HCT116 (cell line): ENCODE measurements around the gene MROH8. TPM values are rescaled to one million over a fixed set of nuclear protein-coding genes. Genes with fewer than 3 reads are reported as not detected.

Experiments
- ATAC-seq: fragments of 200-7000 bp; cut with Tn5 transposase; 2 replicates; pipeline ENCODE4 v1.9.1; 2020; ENCODE audit warnings: mild to moderate bottlenecking, moderate library complexity
- BruUV-seq: library from RNA; stranded (reverse); fragments of 400-500 nt; replicated peaks from 2 replicates; lab custom pipeline; 2021; lab: Mats Ljungman, UMichigan
- CTCF ChIA-PET: fragments of 300-600 bp; sonication (Branson Sonifier 250); formaldehyde crosslinking; loops from one replicate; lab custom pipeline; 2021; ENCODE audit warnings: antibody characterized with exemption; lab: Charles Lee
- POLR2A ChIA-PET: fragments of 300-600, 350-600 bp; sonication (Branson Sonifier 250); formaldehyde crosslinking; loops from one replicate; lab custom pipeline; 2021; ENCODE audit warnings: antibody characterized with exemption; lab: Charles Lee
- RAD21 ChIA-PET, 2 experiments: fragments of 300-600 bp; sonication (Branson Sonifier 250); formaldehyde crosslinking; loops; one replicate each; lab custom pipeline; 2023; ENCODE audit warnings: low total read pairs in 2 of 2; ENCODE audit not compliant: uncharacterized antibody in 2 of 2, unreplicated experiment in 2 of 2, low non-redundant PET in 1 of 2; lab: Charles Lee
- DNase-seq: peaks from one replicate; pipeline ENCODE4 v3.0.0-alpha.2; 2010; ENCODE audit warnings: low read depth, low spot score
- H2AFZ ChIP-seq: fragments of 200-600 bp; shearing (Covaris generic), sonication (generic); 2 replicates; pipeline ENCODE4 v1.6.1; 2017; ENCODE audit warnings: low read depth, mixed run types, mixed read lengths, antibody characterized with exemption, low read length; ENCODE audit not compliant: poor library complexity, severe bottlenecking
- H3K27ac ChIP-seq: 2 replicates; pipeline ENCODE4 v1.5.1; 2012; ENCODE audit warnings: low read depth, low read length
- H3K27me3 ChIP-seq: fragments of 200-600 bp; sonication (generic); 2 replicates; pipeline ENCODE4 v1.6.1; 2016; ENCODE audit warnings: mixed run types, low read length, mixed read lengths; ENCODE audit not compliant: insufficient read depth
- H3K36me3 ChIP-seq, 2 experiments: fragments of 200-500 bp in 1 of 2; fragments of 200-600 bp in 1 of 2; sonication (Bioruptor generic) in 1 of 2; sonication (generic) in 1 of 2; 2 replicates each; pipeline versions ENCODE4 v1.5.1 to v1.6.1; 2014 to 2016; ENCODE audit warnings: low read length in 2 of 2, inconsistent platforms in 1 of 2, mixed read lengths in 1 of 2, mixed run types in 1 of 2; ENCODE audit not compliant: insufficient read depth in 2 of 2, control insufficient read depth in 1 of 2
- H3K4me1 ChIP-seq, 2 experiments: fragments of 200-600 bp in 1 of 2; sonication (generic) in 1 of 2; 2 replicates each; pipeline versions ENCODE4 v1.5.1 to v1.6.1; 2012 to 2017; ENCODE audit warnings: low read length in 2 of 2, inconsistent platforms in 1 of 2, mild to moderate bottlenecking in 1 of 2, mixed read lengths in 1 of 2, mixed run types in 1 of 2, moderate library complexity in 1 of 2; ENCODE audit not compliant: insufficient read depth in 2 of 2, control insufficient read depth in 1 of 2
- H3K4me2 ChIP-seq: fragments of 200-600 bp; sonication (generic); 2 replicates; pipeline ENCODE4 v1.6.1; 2017; ENCODE audit warnings: mixed run types, low read length, mixed read lengths
- H3K4me3 ChIP-seq, 2 experiments: fragments of 200-600 bp in 1 of 2; sonication (generic) in 1 of 2; replicated peaks in 1 of 2; 2 replicates each; pipeline ENCODE4 v1.5.1; 2011 to 2016; ENCODE audit warnings: low read length in 2 of 2, control low read depth in 1 of 2, low read depth in 1 of 2, mild to moderate bottlenecking in 1 of 2, mixed read lengths in 1 of 2, mixed run types in 1 of 2
- H3K79me2 ChIP-seq: fragments of 200-600 bp; sonication (generic); 2 replicates; pipeline ENCODE4 v1.6.1; 2017; ENCODE audit warnings: mild to moderate bottlenecking, mixed run types, low read length, moderate library complexity, mixed read lengths; ENCODE audit not compliant: insufficient read depth
- H3K9ac ChIP-seq: fragments of 200-600 bp; sonication (generic); 2 replicates; pipeline ENCODE4 v1.6.1; 2016; ENCODE audit warnings: low read length, mixed read lengths
- H3K9me2 ChIP-seq: fragments of 200-600 bp; sonication (generic), shearing (Covaris generic); 2 replicates; pipeline ENCODE4 v1.6.1; 2017; ENCODE audit warnings: mixed run types, mild to moderate bottlenecking, moderate library complexity; ENCODE audit not compliant: insufficient read depth
- H3K9me3 ChIP-seq, 2 experiments: fragments of 200-500 bp in 1 of 2; fragments of 200-600 bp in 1 of 2; sonication (Bioruptor generic) in 1 of 2; sonication (generic) in 1 of 2; 2 replicates each; pipeline ENCODE4 v1.6.1; 2014 to 2017; ENCODE audit warnings: low read length in 2 of 2, mixed read lengths in 2 of 2, inconsistent platforms in 1 of 2, low read depth in 1 of 2, mild to moderate bottlenecking in 1 of 2, mixed run types in 1 of 2, moderate library complexity in 1 of 2; ENCODE audit not compliant: control insufficient read depth in 1 of 2, insufficient read depth in 1 of 2
- H4K20me1 ChIP-seq: fragments of 200-600 bp; sonication (generic), shearing (Covaris generic); 2 replicates; pipeline ENCODE4 v1.6.1; 2017; ENCODE audit warnings: mixed run types, mild to moderate bottlenecking, moderate library complexity; ENCODE audit not compliant: insufficient read depth
- TCF7L2 ChIP-seq: IDR thresholded peaks from 2 replicates; pipeline ENCODE4 v1.7.0; 2011; ENCODE audit warnings: borderline replicate concordance, inconsistent platforms; ENCODE audit not compliant: insufficient read depth, insufficient read length; ENCODE audit errors: extremely low read depth
- intact Hi-C: fragments of 100-400 bp; cut with micrococcal nuclease; formaldehyde crosslinking; loops from 2 replicates; pipeline ENCODE4 v1.10.0; 2022
- total RNA-seq: library from RNA; stranded (reverse); gene quantifications from one replicate; pipeline ENCODE4 v1.2.1, GENCODE V29; 2021; ENCODE audit not compliant: unreplicated experiment
- TF ChIP-seq, protein P1 (sequence below): IDR thresholded peaks from 2 replicates; pipeline ENCODE4 v1.6.1; 2011; ENCODE audit warnings: mild to moderate bottlenecking, low read length, moderate library complexity; ENCODE audit not compliant: insufficient replicate concordance; ENCODE audit errors: extremely low read depth

Gene MROH8
- total RNA-seq, 1 experiment from 2014 or later = 0.79 TPM

DNA sequence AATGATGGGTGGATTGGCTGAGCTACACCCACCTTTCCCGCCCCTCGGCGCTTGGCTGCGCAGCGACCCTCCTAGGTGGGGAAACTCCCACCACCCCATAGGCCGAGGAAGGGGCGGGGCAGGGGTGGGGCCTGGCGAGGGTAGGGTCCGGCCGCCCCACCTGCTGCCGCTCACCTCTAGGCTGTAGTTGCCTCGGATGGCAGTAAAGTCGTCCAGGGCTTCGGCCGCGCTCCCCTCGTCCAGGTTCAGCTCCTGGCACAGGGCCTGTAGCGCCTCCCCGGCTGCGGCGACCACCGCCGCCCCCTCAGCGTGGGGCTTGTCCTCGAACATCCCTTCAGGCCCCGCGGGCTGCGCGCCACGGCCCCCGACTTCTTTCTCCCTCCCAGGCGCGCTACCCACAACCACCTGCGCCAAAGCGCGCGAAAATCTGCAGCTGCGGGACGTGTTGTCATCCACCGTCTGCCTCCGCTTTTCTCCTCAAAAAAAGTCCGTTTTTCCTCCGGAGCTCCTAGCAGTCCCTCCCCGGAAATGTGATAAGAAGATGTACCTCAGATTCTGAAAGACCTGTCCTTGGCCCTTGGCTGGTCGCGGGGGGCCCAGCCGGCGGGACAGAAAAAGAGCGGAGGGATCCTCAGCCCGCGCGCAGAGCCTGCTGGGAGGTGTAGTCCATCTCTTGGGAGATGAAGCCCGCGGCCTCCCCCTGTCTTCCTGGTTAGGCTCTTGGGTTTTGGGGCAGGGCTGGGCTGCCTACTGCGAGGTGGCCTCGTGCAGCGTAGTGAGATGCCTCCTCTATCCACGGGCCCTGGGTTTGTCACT is 83.5 kb downstream of the MROH8 start, which contains the start of gene RBL1 (continued):
- TF ChIP-seq, protein P1, sequence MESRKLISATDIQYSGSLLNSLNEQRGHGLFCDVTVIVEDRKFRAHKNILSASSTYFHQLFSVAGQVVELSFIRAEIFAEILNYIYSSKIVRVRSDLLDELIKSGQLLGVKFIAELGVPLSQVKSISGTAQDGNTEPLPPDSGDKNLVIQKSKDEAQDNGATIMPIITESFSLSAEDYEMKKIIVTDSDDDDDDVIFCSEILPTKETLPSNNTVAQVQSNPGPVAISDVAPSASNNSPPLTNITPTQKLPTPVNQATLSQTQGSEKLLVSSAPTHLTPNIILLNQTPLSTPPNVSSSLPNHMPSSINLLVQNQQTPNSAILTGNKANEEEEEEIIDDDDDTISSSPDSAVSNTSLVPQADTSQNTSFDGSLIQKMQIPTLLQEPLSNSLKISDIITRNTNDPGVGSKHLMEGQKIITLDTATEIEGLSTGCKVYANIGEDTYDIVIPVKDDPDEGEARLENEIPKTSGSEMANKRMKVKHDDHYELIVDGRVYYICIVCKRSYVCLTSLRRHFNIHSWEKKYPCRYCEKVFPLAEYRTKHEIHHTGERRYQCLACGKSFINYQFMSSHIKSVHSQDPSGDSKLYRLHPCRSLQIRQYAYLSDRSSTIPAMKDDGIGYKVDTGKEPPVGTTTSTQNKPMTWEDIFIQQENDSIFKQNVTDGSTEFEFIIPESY = no peak
- peak; percentile 56 for TF ChIP-seq TCF7L2

DNA sequence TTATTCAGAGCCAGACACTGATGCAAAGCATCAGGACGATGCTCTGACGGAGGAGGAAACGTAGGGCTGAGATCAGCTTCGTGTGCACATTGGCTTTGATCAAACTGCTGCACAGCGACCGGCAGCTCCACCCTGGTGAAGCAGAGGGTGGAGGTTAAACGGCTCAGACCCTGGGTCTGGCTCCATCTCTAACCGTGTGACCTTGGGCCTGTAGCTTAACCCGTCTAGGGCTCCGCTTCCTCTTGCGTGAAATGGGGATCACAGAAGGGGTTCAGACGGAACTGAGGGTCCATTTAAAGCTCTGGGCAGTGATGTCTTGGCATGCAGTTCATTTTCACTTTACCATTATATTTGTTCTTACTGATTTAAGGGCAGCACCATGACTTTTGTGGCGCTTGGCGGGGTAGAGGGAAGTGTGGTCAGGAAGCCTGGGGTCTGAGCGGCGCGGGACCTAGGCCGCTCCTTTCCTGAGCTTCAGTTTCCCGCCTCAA is 84.2 kb downstream of the MROH8 start:
- H2AFZ ChIP-seq = no peak overlapping the region
- H4K20me1 ChIP-seq = no peaks in the 10 kb centered on the region
- H3K9ac ChIP-seq = peak overlapping the region; percentile 84
- H3K79me2 ChIP-seq = peaks cover 53% of the 10 kb centered on the region
- peak overlapping the region; percentile 80 for H3K4me2 ChIP-seq
- no TSS peak for BruUV-seq
- peaks cover 14 to 20% of the 10 kb centered on the region in 2 experiments for H3K4me1 ChIP-seq
- peak overlapping the region; percentile 74 to 91 for H3K4me3 ChIP-seq
- no peak for TF ChIP-seq TCF7L2
- TF ChIP-seq, all 23 proteins: peak for 0
- RAD21 ChIA-PET = no interaction called here
- ATAC-seq (peak; percentile 33), DNase-seq (no peak)
- Histone ChIP-seq H3K27me3 (no peaks in the 10 kb centered on the region), H3K36me3 (0 out of 4 replicates have a peak, but pooled peaks cover 0 to under 1% of the 10 kb centered on the region in 2 experiments), H3K27ac (peak overlapping the region; percentile 74), H3K9me3 (no peaks in the 10 kb centered on the region), H3K9me2 (no peaks in the 10 kb centered on the region)
- POLR2A ChIA-PET = interaction anchor here (1.4 to 1.6 kb wide), 2 partner anchors 13 to 84 kb away, joined by 5 read pairs; partner anchors contain the start of genes MROH8 and RPN2
- intact Hi-C loops = no loop called here
- CTCF ChIA-PET = no interaction called here
